K562 (cell line): ENCODE results near the gene ZNF432. TPM values are rescaled to one million over a fixed set of nuclear protein-coding genes. Genes with fewer than 3 reads are reported as not detected.

Experiments used
- ATAC-seq: fragments of 200-7000 bp; cut with Tn5 transposase; 3 replicates; pipeline ENCODE4 v1.9.1; 2020; ENCODE audit warnings: moderate library complexity
- BruUV-seq: library from RNA; stranded (reverse); fragments of 400-500 nt; replicated peaks from 2 replicates; lab custom pipeline; 2021; lab: Mats Ljungman, UMichigan
- CTCF ChIA-PET: fragments of 300-600 bp; formaldehyde crosslinking; extraction: SDS; loops from one replicate; lab custom pipeline; 2021; ENCODE audit warnings: low intra/inter-chr PET ratio; lab: Yijun Ruan, JAX
- POLR2A ChIA-PET: fragments of 300-600, 350-650 bp; sonication (Branson Sonifier 250); formaldehyde crosslinking; extraction: SDS; loops from one replicate; lab custom pipeline; 2021; ENCODE audit warnings: antibody characterized with exemption, inconsistent platforms; lab: Yijun Ruan, JAX
- DNase-seq, 4 experiments: peaks; one replicate each; pipeline versions ENCODE4 v3.0.0 to v3.0.0-alpha.2; 2011 to 2018; ENCODE audit warnings: low spot score in 3 of 4, mixed read lengths in 3 of 4; ENCODE audit errors: extremely low read depth in 1 of 4
- FAIRE-seq: peaks from 2 replicates; lab custom pipeline; 2011; peaks lifted over from hg19 to GRCh38; lab: Jason Lieb, UNC
- H2AFZ ChIP-seq: 2 replicates; pipeline ENCODE4 v1.6.0; 2011; ENCODE audit warnings: low read depth, low read length, control low read depth, inconsistent platforms
- H3K27ac ChIP-seq: fragments of 200-600 bp; 3 replicates; pipeline ENCODE4 v1.8.0; 2011; ENCODE audit warnings: low read depth, mild to moderate bottlenecking, control low read depth, inconsistent platforms, low read length, moderate library complexity, mixed read lengths; ENCODE audit errors: extremely low read depth
- H3K27me3 ChIP-seq, 2 experiments: fragments of 300-600 bp in 1 of 2; 2 replicates in 1 of 2; 3 replicates in 1 of 2; pipeline versions ENCODE4 v1.6.0 to v1.8.0; 2011; ENCODE audit warnings: inconsistent platforms in 2 of 2, low read length in 2 of 2, mild to moderate bottlenecking in 1 of 2, mixed read lengths in 1 of 2, moderate library complexity in 1 of 2; ENCODE audit not compliant: control insufficient read depth in 2 of 2, insufficient read depth in 2 of 2
- H3K36me3 ChIP-seq: fragments of 300-600 bp; 3 replicates; pipeline ENCODE4 v1.8.0; 2011; ENCODE audit warnings: mild to moderate bottlenecking, low read length, inconsistent platforms; ENCODE audit not compliant: control insufficient read depth, insufficient read depth
- H3K4me1 ChIP-seq, 2 experiments: fragments of 200-600 bp in 1 of 2; replicated peaks in 1 of 2; 2 replicates in 1 of 2; 3 replicates in 1 of 2; pipeline versions ENCODE4 v1.5.1 to v1.8.0; 2011; ENCODE audit warnings: inconsistent platforms in 2 of 2, low read length in 2 of 2, mild to moderate bottlenecking in 1 of 2, mixed read lengths in 1 of 2, moderate library complexity in 1 of 2; ENCODE audit not compliant: control insufficient read depth in 2 of 2, insufficient read depth in 2 of 2
- H3K4me2 ChIP-seq: 2 replicates; pipeline ENCODE4 v1.6.1; 2011; ENCODE audit warnings: low read length, control low read depth, inconsistent platforms, mixed read lengths; ENCODE audit not compliant: insufficient read depth
- H3K4me3 ChIP-seq: fragments of 200-600 bp; sonication (generic), shearing (Covaris generic); 2 replicates; pipeline ENCODE4 v1.5.1; 2016; ENCODE audit warnings: control low read depth, inconsistent platforms
- H3K79me2 ChIP-seq: fragments of 200-600 bp; 3 replicates; pipeline ENCODE4 v1.8.0; 2011; ENCODE audit warnings: low read length, inconsistent platforms; ENCODE audit not compliant: control insufficient read depth, insufficient read depth
- H3K9ac ChIP-seq, 2 experiments: 2 replicates each; pipeline versions ENCODE4 v1.6.0 to v1.6.1; 2011; ENCODE audit warnings: low read depth in 2 of 2, low read length in 2 of 2, control low read depth in 1 of 2, inconsistent platforms in 1 of 2, mild to moderate bottlenecking in 1 of 2, mixed read lengths in 1 of 2; ENCODE audit not compliant: insufficient read depth in 1 of 2
- H3K9me1 ChIP-seq: one replicate; pipeline ENCODE4 v1.6.0; 2011; ENCODE audit warnings: inconsistent platforms, mild to moderate bottlenecking, low read length, moderate library complexity; ENCODE audit not compliant: control insufficient read depth, insufficient read depth
- H3K9me3 ChIP-seq: replicated peaks from 2 replicates; pipeline ENCODE4 v1.5.1; 2011; ENCODE audit warnings: low read depth, low read length, inconsistent platforms; ENCODE audit not compliant: control insufficient read depth, insufficient read depth
- H4K20me1 ChIP-seq: replicated peaks from 2 replicates; pipeline ENCODE4 v1.6.1; 2011; ENCODE audit warnings: low read length, inconsistent platforms, mixed read lengths; ENCODE audit not compliant: control insufficient read depth, insufficient read depth
- ETV6 ChIP-seq, 3 experiments: fragments of 150-350 bp in 1 of 3; sonication (generic) in 1 of 3; formaldehyde crosslinking in 1 of 3; IDR thresholded peaks; 2 replicates each; pipeline versions ENCODE4 v1.6.1 to v1.8.0; 2014 to 2022; ENCODE audit warnings: borderline replicate concordance in 2 of 3, low read depth in 2 of 3, antibody characterized with exemption in 1 of 3, low read length in 1 of 3, mild to moderate bottlenecking in 1 of 3, missing genetic modification reagents in 1 of 3
- HDAC6 ChIP-seq: IDR thresholded peaks from 2 replicates; pipeline ENCODE4 v1.6.1; 2012; ENCODE audit warnings: low read depth, mild to moderate bottlenecking, control low read depth, inconsistent platforms, low read length, moderate library complexity
- NBN ChIP-seq: fragments of 450-650 bp; IDR thresholded peaks from 2 replicates; pipeline ENCODE4 v1.6.1; 2016; ENCODE audit warnings: low read depth, mild to moderate bottlenecking
- POLR2B ChIP-seq: fragments of 450-650 bp; IDR thresholded peaks from 2 replicates; pipeline ENCODE4 v1.6.1; 2018; ENCODE audit warnings: low read depth; ENCODE audit not compliant: partially characterized antibody
- RB1 ChIP-seq: fragments of 450-650 bp; IDR thresholded peaks from 2 replicates; pipeline ENCODE4 v1.6.1; 2017; ENCODE audit warnings: low read depth, mild to moderate bottlenecking
- TCF3 ChIP-seq: sonication (generic); formaldehyde crosslinking; IDR thresholded peaks from 2 replicates; pipeline ENCODE4 v1.4.0; 2020; ENCODE audit warnings: mild to moderate bottlenecking, missing genetic modification reagents
- U2AF2 ChIP-seq: fragments of 200-400 bp; formaldehyde crosslinking; optimal IDR thresholded peaks from 2 replicates; pipeline ENCODE3; 2017; ENCODE audit warnings: low read depth, mild to moderate bottlenecking, low read length
- ZNF143 ChIP-seq: sonication (generic); formaldehyde crosslinking; IDR thresholded peaks from 2 replicates; pipeline ENCODE4 v1.9.0; 2022; ENCODE audit warnings: mild to moderate bottlenecking, missing genetic modification reagents
- WGBS: fragments of 100-300 bp; shearing (Covaris generic); methylation state at CpG from one replicate; pipeline ENCODE4 v1.1.6; 2016; ENCODE audit warnings: low coverage, mixed read lengths; ENCODE audit not compliant: insufficient coverage; ENCODE audit errors: missing lambda C conversion rate; 5-methylcytosine and 5-hydroxymethylcytosine counted together
- in situ Hi-C: fragments of 300-500 bp; cut with MboI; formaldehyde crosslinking; loops from 4 replicates; pipeline ENCODE4 v1.15.0; 2018; ENCODE audit warnings: inconsistent platforms, mixed read lengths
- intact Hi-C: fragments of 100-400 bp; cut with micrococcal nuclease; formaldehyde crosslinking; loops from 2 replicates; pipeline ENCODE4 v1.14.2; 2022
- polyA plus RNA-seq, 8 experiments: library from polyadenylated mRNA; depleted of rRNA in 4 of 8; stranded (reverse) in 5 of 8; unstranded in 3 of 8; fragments of >200 nt; fragmentation: Nextera tagmentation in 2 of 8; fragmentation: Illumina TruSeq in 1 of 8; extraction: Ambion mirVana in 2 of 8; extraction: Trizol in 1 of 8; gene quantifications; 2 replicates each; pipeline versions ENCODE4 v1.2.1 to v1.2.3, GENCODE V29; 2011 to 2014; ENCODE audit warnings: inconsistent platforms in 1 of 8, missing spikeins in 1 of 8
- total RNA-seq, 7 experiments: library from RNA; depleted of rRNA in 6 of 7; stranded (reverse); fragments of >200 nt in 6 of 7; fragmentation: Illumina TruSeq in 2 of 7; extraction: Trizol in 2 of 7; gene quantifications; 2 replicates each; pipeline versions ENCODE4 v1.2.1 to v1.2.3, GENCODE V29; 2011 to 2021; ENCODE audit warnings: low replicate concordance in 1 of 7
- TF ChIP-seq, protein P1 (sequence below): sonication (generic); formaldehyde crosslinking; IDR thresholded peaks from 2 replicates; pipeline ENCODE4 v1.8.0; 2022; ENCODE audit warnings: missing genetic modification reagents, mild to moderate bottlenecking, borderline replicate concordance
- TF ChIP-seq, protein P2 (sequence below), 3 experiments: fragments of 200-800 bp in 1 of 3; fragments of 250-450 bp in 1 of 3; fragments of 450-650 bp in 1 of 3; sonication (Bioruptor Pico) in 1 of 3; sonication (Bioruptor generic) in 1 of 3; formaldehyde crosslinking in 1 of 3; IDR thresholded peaks; 2 replicates each; pipeline versions ENCODE4 v1.6.1 to v1.8.0; 2016 to 2022; ENCODE audit warnings: mild to moderate bottlenecking in 2 of 3, missing genetic modification characterization in 2 of 3, missing compliant biosample characterization in 1 of 3, moderate library complexity in 1 of 3

Gene ZNF432
- total and polyA plus RNA-seq, 9 of the 15 experiments (the other 6 are each of a cell fraction or from before 2014, with no cell fraction given), result 2.6 to 6.8 (median 4.0) TPM

DNA sequence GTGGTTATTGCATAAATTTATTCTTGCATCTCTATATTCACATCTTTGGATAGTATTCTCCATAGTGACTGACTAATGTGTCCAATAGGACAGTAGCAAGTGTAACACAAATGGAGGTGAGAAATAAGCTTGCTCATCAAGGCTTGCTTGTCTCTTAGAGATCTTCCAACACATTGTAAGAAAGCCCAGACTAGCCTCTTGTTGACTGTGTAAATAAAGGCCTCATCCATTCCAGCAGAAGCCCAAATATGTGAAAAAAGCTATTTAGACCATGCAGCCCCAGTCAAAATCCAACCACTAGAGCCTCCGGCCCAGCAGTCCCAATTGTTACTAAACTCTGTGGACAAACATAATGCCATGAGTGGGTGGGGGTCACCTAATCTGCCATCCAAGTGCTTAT is 38.0 kb downstream of the ZNF432 start:
- Histone ChIP-seq H3K4me2 (no peak overlapping the region), H3K36me3 (peaks cover 16% of the 10 kb centered on the region), H3K27me3 (no peaks in the 10 kb centered on the region), H3K27ac (no peak overlapping the region), H3K4me3 (no peak overlapping the region), H3K79me2 (no peaks in the 10 kb centered on the region), H4K20me1 (no peaks in the 10 kb centered on the region), H3K9me3 (peaks cover 25% of the 10 kb centered on the region), H2AFZ (no peak overlapping the region), H3K9me1 (no peaks in the 10 kb centered on the region), H3K4me1 (peaks cover 3 to 9% of the 10 kb centered on the region in 2 experiments; a peak in 4 of 5 replicates), H3K9ac (no peak overlapping the region)
- FAIRE-seq (no peak), DNase-seq (no peak), ATAC-seq (no peak)
- 56% methylated on average over 1 of the region's 1 CpG for WGBS
- intact Hi-C loops, result no loop called here
- POLR2A ChIA-PET, result interaction anchor here (1.0 to 1.7 kb wide), 2 partner anchors 10 to 13 kb away, joined by 5 read pairs; no protein-coding TSS in a partner anchor
- in situ Hi-C loops, result no loop called here
- TF ChIP-seq NBN (no peak), TCF3 (CRISPR knock-in tag) (no peak), U2AF2 (no peak), ETV6 (IDR thresholded peaks at IDR 0.05; ENCODE audit: borderline replicate concordance in 1 of 2, low read depth in 2 of 2, low read length in 1 of 2) (no peak), ETV6 (CRISPR knock-in tag; IDR thresholded peaks at IDR 0.05; ENCODE audit: borderline replicate concordance) (no peak), POLR2B (no peak), RB1 (no peak), HDAC6 (no peak), ZNF143 (CRISPR knock-in tag) (no peak)
- TF ChIP-seq, protein P1, sequence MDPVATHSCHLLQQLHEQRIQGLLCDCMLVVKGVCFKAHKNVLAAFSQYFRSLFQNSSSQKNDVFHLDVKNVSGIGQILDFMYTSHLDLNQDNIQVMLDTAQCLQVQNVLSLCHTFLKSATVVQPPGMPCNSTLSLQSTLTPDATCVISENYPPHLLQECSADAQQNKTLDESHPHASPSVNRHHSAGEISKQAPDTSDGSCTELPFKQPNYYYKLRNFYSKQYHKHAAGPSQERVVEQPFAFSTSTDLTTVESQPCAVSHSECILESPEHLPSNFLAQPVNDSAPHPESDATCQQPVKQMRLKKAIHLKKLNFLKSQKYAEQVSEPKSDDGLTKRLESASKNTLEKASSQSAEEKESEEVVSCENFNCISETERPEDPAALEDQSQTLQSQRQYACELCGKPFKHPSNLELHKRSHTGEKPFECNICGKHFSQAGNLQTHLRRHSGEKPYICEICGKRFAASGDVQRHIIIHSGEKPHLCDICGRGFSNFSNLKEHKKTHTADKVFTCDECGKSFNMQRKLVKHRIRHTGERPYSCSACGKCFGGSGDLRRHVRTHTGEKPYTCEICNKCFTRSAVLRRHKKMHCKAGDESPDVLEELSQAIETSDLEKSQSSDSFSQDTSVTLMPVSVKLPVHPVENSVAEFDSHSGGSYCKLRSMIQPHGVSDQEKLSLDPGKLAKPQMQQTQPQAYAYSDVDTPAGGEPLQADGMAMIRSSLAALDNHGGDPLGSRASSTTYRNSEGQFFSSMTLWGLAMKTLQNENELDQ (CRISPR knock-in tag), result no peak
- TF ChIP-seq, protein P2, sequence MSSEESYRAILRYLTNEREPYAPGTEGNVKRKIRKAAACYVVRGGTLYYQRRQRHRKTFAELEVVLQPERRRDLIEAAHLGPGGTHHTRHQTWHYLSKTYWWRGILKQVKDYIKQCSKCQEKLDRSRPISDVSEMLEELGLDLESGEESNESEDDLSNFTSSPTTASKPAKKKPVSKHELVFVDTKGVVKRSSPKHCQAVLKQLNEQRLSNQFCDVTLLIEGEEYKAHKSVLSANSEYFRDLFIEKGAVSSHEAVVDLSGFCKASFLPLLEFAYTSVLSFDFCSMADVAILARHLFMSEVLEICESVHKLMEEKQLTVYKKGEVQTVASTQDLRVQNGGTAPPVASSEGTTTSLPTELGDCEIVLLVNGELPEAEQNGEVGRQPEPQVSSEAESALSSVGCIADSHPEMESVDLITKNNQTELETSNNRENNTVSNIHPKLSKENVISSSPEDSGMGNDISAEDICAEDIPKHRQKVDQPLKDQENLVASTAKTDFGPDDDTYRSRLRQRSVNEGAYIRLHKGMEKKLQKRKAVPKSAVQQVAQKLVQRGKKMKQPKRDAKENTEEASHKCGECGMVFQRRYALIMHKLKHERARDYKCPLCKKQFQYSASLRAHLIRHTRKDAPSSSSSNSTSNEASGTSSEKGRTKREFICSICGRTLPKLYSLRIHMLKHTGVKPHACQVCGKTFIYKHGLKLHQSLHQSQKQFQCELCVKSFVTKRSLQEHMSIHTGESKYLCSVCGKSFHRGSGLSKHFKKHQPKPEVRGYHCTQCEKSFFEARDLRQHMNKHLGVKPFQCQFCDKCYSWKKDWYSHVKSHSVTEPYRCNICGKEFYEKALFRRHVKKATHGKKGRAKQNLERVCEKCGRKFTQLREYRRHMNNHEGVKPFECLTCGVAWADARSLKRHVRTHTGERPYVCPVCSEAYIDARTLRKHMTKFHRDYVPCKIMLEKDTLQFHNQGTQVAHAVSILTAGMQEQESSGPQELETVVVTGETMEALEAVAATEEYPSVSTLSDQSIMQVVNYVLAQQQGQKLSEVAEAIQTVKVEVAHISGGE (CRISPR knock-in tag; IDR thresholded peaks at IDR 0.05), result no peak
- no TSS peak for BruUV-seq
- CTCF ChIA-PET, result no interaction called here
